Erythroblast (primary cell): ENCODE measurements around the gene LMBRD1.
"Not testable (repeated sequence)": the region's sequence is repeated elsewhere in the genome, so short reads cannot be mapped to it uniquely, and the experiment has no call there.

Experiments used
- GATA1 ChIP-seq: IDR thresholded peaks from 2 replicates; pipeline ENCODE4 v1.6.1; 2011; ENCODE audit warnings: low read depth, mild to moderate bottlenecking, control low read depth, low read length, moderate library complexity
- POLR2A ChIP-seq: IDR thresholded peaks from 2 replicates; pipeline ENCODE4 v1.6.1; 2011; ENCODE audit warnings: mild to moderate bottlenecking, low read length

DNA sequence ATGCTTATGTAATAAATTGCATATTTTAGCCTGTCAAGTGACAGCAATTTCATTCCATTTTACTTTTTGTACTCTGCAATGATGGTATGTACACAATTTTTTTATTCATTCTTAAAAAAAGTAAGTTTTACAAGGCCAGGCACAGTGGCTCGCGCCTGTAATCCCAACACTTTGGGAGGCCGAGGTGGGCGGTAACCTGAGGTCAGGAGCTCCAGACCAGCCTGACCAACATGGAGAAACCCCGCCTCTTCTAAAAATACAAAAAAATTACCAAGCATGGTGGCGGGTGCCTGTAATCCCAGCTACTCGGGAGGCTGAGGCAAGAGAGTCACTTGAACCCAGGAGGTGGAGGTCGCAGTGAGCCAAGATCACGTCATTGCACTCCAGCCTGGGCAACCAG lies 130.0 kb downstream of the LMBRD1 start:
- TF ChIP-seq POLR2A, GATA1: not testable (repeated sequence)
